Measurements from ENCODE around the gene SLIT3.

DNA sequence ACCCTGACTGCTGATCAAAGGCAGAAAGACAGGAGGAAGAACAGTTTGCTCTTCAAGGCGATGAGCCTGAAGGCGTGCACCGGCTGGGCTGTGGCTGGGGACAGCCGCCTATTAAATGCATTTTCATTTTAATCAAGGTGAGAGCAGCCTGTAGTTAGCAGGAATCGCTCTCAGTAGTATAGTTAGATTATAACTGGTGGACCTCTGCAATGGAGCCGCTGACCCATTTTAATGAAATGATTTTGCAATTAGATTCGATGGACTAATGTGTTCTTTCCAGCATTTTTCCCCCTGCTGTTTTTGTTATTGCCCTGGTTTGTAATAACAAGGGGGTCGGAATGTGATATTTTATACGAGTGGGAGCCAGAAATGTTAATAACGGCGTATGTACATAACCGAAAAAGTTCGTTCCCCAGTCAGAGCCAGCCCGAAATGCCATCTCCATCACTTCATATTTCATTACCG lies 535.8 kb downstream of the SLIT3 start:
- TF ChIP-seq, protein P1, sequence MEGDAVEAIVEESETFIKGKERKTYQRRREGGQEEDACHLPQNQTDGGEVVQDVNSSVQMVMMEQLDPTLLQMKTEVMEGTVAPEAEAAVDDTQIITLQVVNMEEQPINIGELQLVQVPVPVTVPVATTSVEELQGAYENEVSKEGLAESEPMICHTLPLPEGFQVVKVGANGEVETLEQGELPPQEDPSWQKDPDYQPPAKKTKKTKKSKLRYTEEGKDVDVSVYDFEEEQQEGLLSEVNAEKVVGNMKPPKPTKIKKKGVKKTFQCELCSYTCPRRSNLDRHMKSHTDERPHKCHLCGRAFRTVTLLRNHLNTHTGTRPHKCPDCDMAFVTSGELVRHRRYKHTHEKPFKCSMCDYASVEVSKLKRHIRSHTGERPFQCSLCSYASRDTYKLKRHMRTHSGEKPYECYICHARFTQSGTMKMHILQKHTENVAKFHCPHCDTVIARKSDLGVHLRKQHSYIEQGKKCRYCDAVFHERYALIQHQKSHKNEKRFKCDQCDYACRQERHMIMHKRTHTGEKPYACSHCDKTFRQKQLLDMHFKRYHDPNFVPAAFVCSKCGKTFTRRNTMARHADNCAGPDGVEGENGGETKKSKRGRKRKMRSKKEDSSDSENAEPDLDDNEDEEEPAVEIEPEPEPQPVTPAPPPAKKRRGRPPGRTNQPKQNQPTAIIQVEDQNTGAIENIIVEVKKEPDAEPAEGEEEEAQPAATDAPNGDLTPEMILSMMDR (IDR thresholded peaks at IDR 0.05; ENCODE audit: insufficient read depth, low read length), result no peak
- no peak for TF ChIP-seq POLR2AphosphoS5 (IDR thresholded peaks at IDR 0.05; ENCODE audit: low read depth)
